Astrocyte of the cerebellum (primary cell): ENCODE measurements around the gene JKAMP.

ENCODE experiments used
- DNase-seq: peaks from one replicate; pipeline ENCODE4 v3.0.0-alpha.2; 2011; ENCODE audit warnings: low read depth
- H3K4me3 ChIP-seq: 2 replicates; pipeline ENCODE4 v1.5.1; 2011; ENCODE audit warnings: mild to moderate bottlenecking, low read depth, low read length, moderate library complexity
- CTCF ChIP-seq: IDR thresholded peaks from 2 replicates; pipeline ENCODE4 v1.5.1; 2012; ENCODE audit warnings: low read length, low read depth, moderate library complexity, mild to moderate bottlenecking; ENCODE audit errors: missing control alignments
- in situ Hi-C: cut with HindIII; loops from 2 replicates; pipeline ENCODE4 v1.10.0; 2017; ENCODE audit warnings: low sequenced_read_pairs

JKAMP gene

DNA sequence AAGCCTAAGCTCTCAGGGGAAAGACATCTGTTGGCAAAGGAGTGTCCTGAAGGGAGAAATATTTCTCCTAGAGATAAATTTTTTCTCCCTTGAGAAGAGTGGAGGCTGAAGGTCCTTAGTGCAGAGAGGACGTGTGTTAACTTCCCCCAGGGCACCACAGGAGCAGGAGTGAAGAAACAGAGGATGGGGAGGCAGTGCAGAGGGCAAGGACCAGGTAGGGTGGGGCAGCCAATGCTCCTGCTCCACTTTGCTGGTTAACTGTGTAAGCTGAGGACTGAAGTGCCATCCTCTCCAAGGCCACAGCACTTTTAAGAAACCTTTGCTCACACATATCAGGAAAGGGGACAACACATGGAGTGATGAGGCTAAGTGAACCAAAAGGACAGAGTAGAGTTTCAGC is 4.2 kb upstream of the JKAMP start:
- H3K4me3 ChIP-seq, result no peak overlapping the region
- no peak for TF ChIP-seq CTCF
- DNase-seq, result no peak
- in situ Hi-C loops, result no loop called here

GRCh38 chr14:59481407-59481806 is 2.9 kb upstream of the JKAMP start:
- peak overlapping the region; percentile 78 for H3K4me3 ChIP-seq
- no peak for TF ChIP-seq CTCF
- no peak for DNase-seq
- in situ Hi-C loops, result no loop called here

DNA sequence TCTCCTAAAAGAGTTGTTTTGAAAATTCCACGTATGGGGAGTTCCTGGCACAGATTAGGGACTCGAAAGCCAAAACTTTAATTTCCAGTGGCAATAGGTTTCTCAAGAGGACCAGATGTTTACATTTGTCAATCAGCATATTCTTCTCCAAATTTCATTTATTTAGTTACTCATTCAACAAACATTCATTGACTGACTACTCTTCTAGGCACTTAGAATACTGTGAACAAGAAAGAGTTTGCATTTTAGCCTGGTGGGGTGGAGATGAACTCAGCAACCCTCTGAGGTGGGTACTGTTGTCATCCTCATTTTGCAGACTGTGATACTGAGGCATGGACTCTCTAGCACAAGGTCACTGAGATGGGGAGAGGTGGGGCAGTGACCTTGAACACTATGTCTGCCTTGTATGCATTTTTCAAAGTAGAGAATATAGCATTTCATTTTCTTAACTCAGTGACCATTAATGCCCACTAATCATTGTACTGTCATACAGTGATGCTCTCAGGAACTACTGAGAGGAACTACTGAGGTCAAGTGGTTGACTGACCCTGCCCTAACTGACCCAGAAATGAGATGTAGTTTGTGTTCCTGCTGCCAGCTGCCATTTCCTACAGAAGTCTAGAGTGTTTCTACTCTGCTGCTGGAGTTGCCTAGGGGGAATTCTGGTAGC is 2.3 kb upstream of the JKAMP start:
- no peak for DNase-seq
- in situ Hi-C loops, result no loop called here
- H3K4me3 ChIP-seq, result peak overlapping the region; percentile 78
- TF ChIP-seq CTCF, result no peak

DNA sequence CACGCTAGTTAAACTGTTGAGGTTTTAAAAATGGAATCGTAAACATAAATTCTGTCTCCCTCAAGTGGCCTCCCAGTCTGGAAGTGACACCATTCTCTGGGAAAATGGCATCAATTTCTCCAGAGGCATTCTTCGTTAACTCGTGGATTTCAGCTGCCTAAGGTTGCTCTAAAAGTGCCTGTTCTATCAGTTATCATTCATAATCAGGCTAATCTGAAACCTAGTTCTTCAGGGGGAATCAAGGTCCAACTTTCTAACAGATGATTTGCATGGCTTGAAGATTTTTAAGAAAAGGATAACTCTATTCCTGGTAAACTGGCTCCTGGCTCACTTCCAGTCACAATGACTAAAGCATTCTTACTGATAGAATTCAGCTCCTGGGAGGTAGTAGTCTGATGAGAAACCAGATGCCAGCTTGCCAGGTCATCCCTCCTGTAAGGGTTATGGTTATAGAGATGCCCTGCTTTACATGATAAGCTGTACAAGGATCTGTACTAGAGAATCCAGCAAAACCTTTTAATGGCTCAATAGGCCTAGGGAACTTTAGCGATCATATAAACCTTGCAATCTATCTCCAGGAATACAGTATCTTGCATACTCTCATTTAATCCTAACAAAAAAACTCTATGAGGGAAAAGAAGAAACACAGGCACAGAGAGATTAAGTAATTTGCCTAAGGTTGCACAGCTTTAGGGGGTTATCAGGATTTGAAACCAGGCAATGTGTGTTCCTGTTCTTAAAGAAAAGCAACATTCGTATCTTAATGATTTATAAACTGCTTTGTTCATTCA is 1.6 kb upstream of the JKAMP start:
- H3K4me3 ChIP-seq, result peak overlapping the region; percentile 78
- peak; percentile 76 for DNase-seq
- TF ChIP-seq CTCF, result no peak
- in situ Hi-C loops, result no loop called here

DNA sequence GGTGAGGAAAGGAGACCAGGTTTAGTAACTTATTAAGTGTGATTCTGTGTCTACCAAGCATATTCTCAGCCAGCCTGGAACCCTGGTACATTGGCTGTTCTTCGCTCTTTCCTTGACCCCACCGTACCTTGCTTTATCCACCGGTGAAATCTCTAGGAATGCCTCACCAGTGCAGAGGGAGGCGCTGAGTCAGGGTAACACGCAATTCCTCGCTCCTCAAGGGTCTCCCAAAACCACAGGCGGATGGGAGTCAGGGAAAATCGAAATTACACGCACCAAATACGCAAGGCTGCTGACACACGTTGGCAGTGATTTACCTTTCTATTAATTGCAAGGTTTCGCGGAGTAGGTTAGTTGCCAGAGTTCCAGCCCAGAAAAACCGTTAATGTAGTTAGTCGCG is 954 bp upstream of the JKAMP start:
- no peak for TF ChIP-seq CTCF
- DNase-seq, result peak; percentile 52
- peak overlapping the region; percentile 78 for H3K4me3 ChIP-seq
- in situ Hi-C loops, result no loop called here

GRCh38 chr14:59484639-59485175 is 390 bp downstream of the JKAMP start:
- peak overlapping the region; percentile 78 for H3K4me3 ChIP-seq
- no peak for TF ChIP-seq CTCF
- in situ Hi-C loops, result no loop called here
- no peak for DNase-seq
